ENCODE data around the gene RBP7. TPM values are rescaled to one million over a fixed set of nuclear protein-coding genes. Genes with fewer than 3 reads are reported as not detected.

RBP7 gene
- total RNA-seq, 1 donor from 2014 or later = 0.92 TPM

GRCh38 chr1:10064416-10065343, 67.7 kb downstream of the RBP7 start:
- H3K27ac Mint-ChIP-seq = peak overlapping the region; percentile 47
- H3K9me3 Mint-ChIP-seq = no peaks in the 10 kb centered on the region
- no peaks in the 10 kb centered on the region for H3K27me3 Mint-ChIP-seq
- peaks cover 20% of the 10 kb centered on the region for H3K4me1 Mint-ChIP-seq (ENCODE audit: unreplicated experiment)
- no peak for TF ChIP-seq CTCF (conservative IDR thresholded peaks at IDR 0.05)
- no peak overlapping the region for H3K4me3 Mint-ChIP-seq
- no peak for DNase-seq (ENCODE audit: extremely low spot score, unreplicated experiment)
- H3K36me3 Mint-ChIP-seq = peaks cover 15% of the 10 kb centered on the region

- no peak for DNase-seq (ENCODE audit: extremely low spot score, unreplicated experiment)
- peak overlapping the region; percentile 6 for H3K27ac Mint-ChIP-seq
- H3K27me3 Mint-ChIP-seq = no peaks in the 10 kb centered on the region
- H3K9me3 Mint-ChIP-seq = no peaks in the 10 kb centered on the region
- no peak for TF ChIP-seq CTCF (conservative IDR thresholded peaks at IDR 0.05)
- no peak overlapping the region for H3K4me3 Mint-ChIP-seq
- peaks cover 15% of the 10 kb centered on the region for H3K36me3 Mint-ChIP-seq
- H3K4me1 Mint-ChIP-seq (ENCODE audit: unreplicated experiment) = peaks cover 20% of the 10 kb centered on the region
These were observed 68.3 kb downstream of the RBP7 start for GRCh38 chr1:10065344-10065685.

Small RNAs within 50 kb of the gene (microRNA-seq; reads per million reads assigned to microRNA genes)
- 1.4 reads per million for gene MIR5697

Other genes with a start within 250 kb of the RBP7 start
- 112 and 136 TPM in 2 replicates for gene CLSTN1, start 173.3 kb upstream of the RBP7 start, total RNA-seq (ENCODE audit: low replicate concordance)
- 51.8 and 54.1 TPM in 2 replicates for gene CTNNBIP1, start 87.0 kb upstream of the RBP7 start, total RNA-seq (ENCODE audit: low replicate concordance)
- gene LZIC, start 53.8 kb upstream of the RBP7 start, total RNA-seq (ENCODE audit: low replicate concordance) = 37.9 and 41.8 TPM in 2 replicates
- gene NMNAT1, start 53.8 kb upstream of the RBP7 start, total RNA-seq (ENCODE audit: low replicate concordance) = 11.9 and 12.7 TPM in 2 replicates
- gene UBE4B, start 35.7 kb downstream of the RBP7 start, total RNA-seq (ENCODE audit: low replicate concordance) = 55.1 and 58.7 TPM in 2 replicates
- 50.3 and 64.3 TPM in 2 replicates for gene KIF1B, start 213.3 kb downstream of the RBP7 start, total RNA-seq (ENCODE audit: low replicate concordance)